CD4-positive, CD25-positive, alpha-beta regulatory T cell (primary cell): ENCODE data around the gene CEP57L1. TPM values are rescaled to one million over a fixed set of nuclear protein-coding genes. Genes with fewer than 3 reads are reported as not detected.

Experiments
- ATAC-seq, 2 donors: fragments of 150-1000 bp; cut with Tn5 transposase; one replicate each; pipeline ENCODE4 v1.10.0; 2021; ENCODE audit warnings: low read depth in 2 of 2, moderate number of reproducible peaks in 2 of 2, moderate library complexity in 1 of 2
- DNase-seq, 3 donors: peaks; one replicate each; pipeline versions ENCODE4 v3.0.0 to v3.0.0-alpha.2; 2012 to 2022; ENCODE audit warnings: mixed read lengths in 1 of 3
- H3K27ac ChIP-seq: one replicate; pipeline ENCODE4 v1.7.0; 2013; ENCODE audit warnings: mild to moderate bottlenecking, low read length; ENCODE audit not compliant: insufficient read depth, poor library complexity, severe bottlenecking
- H3K27me3 ChIP-seq: one replicate; pipeline ENCODE4 v1.7.0; 2013; ENCODE audit warnings: low read length; ENCODE audit not compliant: control insufficient read depth, insufficient read depth
- H3K36me3 ChIP-seq: one replicate; pipeline ENCODE4 v1.7.0; 2013; ENCODE audit warnings: mild to moderate bottlenecking, low read length, moderate library complexity; ENCODE audit not compliant: control insufficient read depth, insufficient read depth
- H3K4me1 ChIP-seq: 2 replicates; pipeline ENCODE4 v1.7.0; 2013; ENCODE audit warnings: mild to moderate bottlenecking, low read length; ENCODE audit not compliant: insufficient read depth, control insufficient read depth, poor library complexity, severe bottlenecking
- H3K4me3 ChIP-seq: one replicate; pipeline ENCODE4 v1.7.0; 2013; ENCODE audit warnings: low read depth, mild to moderate bottlenecking, low read length, moderate library complexity
- H3K9me3 ChIP-seq, 2 experiments: 1 replicate in 1 of 2; 2 replicates in 1 of 2; pipeline ENCODE4 v1.7.0; 2013; ENCODE audit warnings: low read length in 2 of 2, mild to moderate bottlenecking in 1 of 2, moderate library complexity in 1 of 2; ENCODE audit not compliant: control insufficient read depth in 2 of 2
- H3K27ac Mint-ChIP-seq, 3 donors: one replicate each; pipeline ENCODE4 v1.8.0; 2020 to 2022; ENCODE audit warnings: mild to moderate bottlenecking in 3 of 3, mixed read lengths in 3 of 3, moderate library complexity in 2 of 3
- H3K27me3 Mint-ChIP-seq: one replicate; pipeline ENCODE4 v1.8.0; 2022; ENCODE audit warnings: mild to moderate bottlenecking, mixed read lengths
- H3K36me3 Mint-ChIP-seq: one replicate; pipeline ENCODE4 v1.8.0; 2020; ENCODE audit warnings: mixed read lengths
- H3K4me1 Mint-ChIP-seq, 4 donors: one replicate each; pipeline ENCODE4 v1.8.0; 2020 to 2022; ENCODE audit warnings: mixed read lengths in 4 of 4, mild to moderate bottlenecking in 1 of 4
- H3K4me3 Mint-ChIP-seq, 4 donors: one replicate each; pipeline ENCODE4 v1.8.0; 2020 to 2022; ENCODE audit warnings: mild to moderate bottlenecking in 4 of 4, mixed read lengths in 4 of 4, moderate library complexity in 3 of 4
- H3K9me3 Mint-ChIP-seq, 7 donors: one replicate each; pipeline ENCODE4 v1.8.0; 2020 to 2022; ENCODE audit warnings: mixed read lengths in 7 of 7, mild to moderate bottlenecking in 3 of 7, moderate library complexity in 2 of 7
- polyA plus RNA-seq, 4 donors: library from polyadenylated mRNA; unstranded; fragments of 300-500 nt; fragmentation: Illumina TruSeq; gene quantifications; one replicate each; pipeline ENCODE4 v1.2.3, GENCODE V29; 2021
- total RNA-seq: library from RNA; stranded (reverse); gene quantifications from one replicate; pipeline ENCODE4 v1.2.3, GENCODE V29; 2022

The CEP57L1 gene
- total and polyA plus RNA-seq, 5 donors from 2014 or later = 6.6 to 12.4 (median 7.2) TPM

- Mint-ChIP-seq H3K9me3 (peaks cover 0 to 4% (median 2%) of the 10 kb centered on the region in 7 donors), H3K27ac (no peak overlapping the region), H3K4me1 (no peaks in the 10 kb centered on the region), H3K36me3 (no peaks in the 10 kb centered on the region), H3K27me3 (peaks cover 40% of the 10 kb centered on the region), H3K4me3 (no peak overlapping the region)
- Histone ChIP-seq H3K4me1 (no peaks in the 10 kb centered on the region), H3K27me3 (peaks cover 16% of the 10 kb centered on the region), H3K9me3 (no peaks in the 10 kb centered on the region), H3K36me3 (no peaks in the 10 kb centered on the region), H3K27ac (no peak overlapping the region), H3K4me3 (no peak overlapping the region)
- DNase-seq = no peak
- no peak for ATAC-seq
Measured at GRCh38 chr6:109178921-109179320, 83.6 kb downstream of the CEP57L1 start.

GRCh38 chr6:109179507-109179906 is 84.2 kb downstream of the CEP57L1 start:
- Mint-ChIP-seq H3K4me3 (no peak overlapping the region), H3K27ac (no peak overlapping the region), H3K4me1 (no peaks in the 10 kb centered on the region), H3K27me3 (peaks cover 35% of the 10 kb centered on the region), H3K36me3 (no peaks in the 10 kb centered on the region), H3K9me3 (peaks cover 0 to 4% (median 2%) of the 10 kb centered on the region in 7 donors)
- H3K36me3 ChIP-seq = no peaks in the 10 kb centered on the region
- no peaks in the 10 kb centered on the region for H3K4me1 ChIP-seq
- DNase-seq (no peak), ATAC-seq (no peak)
- no peak overlapping the region for H3K27ac ChIP-seq
- peaks cover 16% of the 10 kb centered on the region for H3K27me3 ChIP-seq
- H3K4me3 ChIP-seq = no peak overlapping the region
- H3K9me3 ChIP-seq = no peaks in the 10 kb centered on the region

DNA sequence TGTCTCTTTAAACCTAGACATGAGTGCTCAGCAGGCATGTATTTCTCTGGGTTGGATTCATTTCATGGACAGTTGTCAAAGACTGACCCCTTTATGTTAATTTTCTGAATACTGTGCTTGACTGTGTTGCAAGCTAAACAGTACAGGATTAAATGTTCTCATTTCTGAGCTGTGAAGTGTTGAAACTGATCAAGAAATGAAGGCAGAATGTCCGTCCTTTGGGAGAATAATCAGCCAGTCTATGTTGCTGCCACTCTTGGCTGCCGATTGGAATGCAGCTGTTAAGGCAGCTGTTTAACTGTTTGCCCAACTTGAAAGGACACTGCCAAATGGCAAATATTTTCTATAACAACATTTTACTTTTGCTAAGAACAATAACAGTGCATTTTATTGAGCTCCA is 87.3 kb downstream of the CEP57L1 start:
- H3K9me3 ChIP-seq = no peaks in the 10 kb centered on the region
- Mint-ChIP-seq H3K4me3 (no peak overlapping the region), H3K9me3 (peaks cover 0 to 3% (median 0%) of the 10 kb centered on the region in 7 donors), H3K27me3 (peaks cover 49% of the 10 kb centered on the region), H3K36me3 (no peaks in the 10 kb centered on the region), H3K27ac (no peak overlapping the region), H3K4me1 (no peaks in the 10 kb centered on the region)
- H3K27me3 ChIP-seq = peaks cover 30% of the 10 kb centered on the region
- H3K4me1 ChIP-seq = no peaks in the 10 kb centered on the region
- H3K4me3 ChIP-seq = no peak overlapping the region
- H3K27ac ChIP-seq = no peak overlapping the region
- ATAC-seq = no peak
- H3K36me3 ChIP-seq = no peaks in the 10 kb centered on the region
- no peak for DNase-seq

DNA sequence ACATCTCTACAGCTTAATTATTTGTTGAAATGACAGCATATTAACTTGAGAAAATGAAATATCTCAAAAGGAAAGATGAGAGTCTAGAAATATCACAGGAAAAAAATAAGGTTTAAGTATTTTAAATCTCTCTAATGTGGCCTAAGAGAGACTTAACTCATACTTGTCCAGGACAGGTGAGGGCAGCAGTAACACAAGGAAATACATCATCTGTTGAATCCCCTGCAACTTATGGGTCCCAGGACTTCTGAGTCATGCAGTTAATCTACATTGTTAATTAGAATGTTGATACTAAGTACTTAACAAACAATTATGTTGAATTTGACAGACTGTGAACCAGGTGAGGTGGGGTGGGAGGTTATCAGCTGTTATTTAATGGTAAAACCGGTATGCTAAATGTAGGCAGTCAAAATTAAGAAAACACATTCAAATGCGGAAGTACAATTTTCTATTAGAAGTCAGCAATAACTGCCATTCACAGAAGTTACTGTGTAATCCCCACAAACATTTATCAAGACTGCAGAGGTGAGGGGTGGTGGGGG is 87.9 kb downstream of the CEP57L1 start:
- DNase-seq (peak in 1 of 3 donors; percentile 9), ATAC-seq (no peak)
- Histone ChIP-seq H3K4me3 (no peak overlapping the region), H3K27ac (no peak overlapping the region), H3K4me1 (no peaks in the 10 kb centered on the region), H3K36me3 (no peaks in the 10 kb centered on the region), H3K9me3 (no peaks in the 10 kb centered on the region), H3K27me3 (peaks cover 30% of the 10 kb centered on the region)
- Mint-ChIP-seq H3K36me3 (no peaks in the 10 kb centered on the region), H3K27me3 (peaks cover 54% of the 10 kb centered on the region), H3K27ac (no peak overlapping the region), H3K4me3 (no peak overlapping the region), H3K9me3 (peaks cover 0 to 3% (median 0%) of the 10 kb centered on the region in 7 donors), H3K4me1 (no peaks in the 10 kb centered on the region)

- H3K4me3 ChIP-seq = no peak overlapping the region
- no peak overlapping the region for H3K27ac ChIP-seq
- H3K36me3 Mint-ChIP-seq = no peaks in the 10 kb centered on the region
- no peak overlapping the region for H3K4me3 Mint-ChIP-seq
- H3K4me1 Mint-ChIP-seq = no peaks in the 10 kb centered on the region
- peaks cover 54% of the 10 kb centered on the region for H3K27me3 Mint-ChIP-seq
- H3K27me3 ChIP-seq = peaks cover 25% of the 10 kb centered on the region
- no peak for ATAC-seq
- H3K27ac Mint-ChIP-seq = no peak overlapping the region
- no peak for DNase-seq
- H3K9me3 Mint-ChIP-seq = peaks cover 0 to 3% (median 0%) of the 10 kb centered on the region in 7 donors
- H3K36me3 ChIP-seq = no peaks in the 10 kb centered on the region
- no peaks in the 10 kb centered on the region for H3K4me1 ChIP-seq
- no peaks in the 10 kb centered on the region for H3K9me3 ChIP-seq
Measured at GRCh38 chr6:109184638-109185037, 89.3 kb downstream of the CEP57L1 start.

DNA sequence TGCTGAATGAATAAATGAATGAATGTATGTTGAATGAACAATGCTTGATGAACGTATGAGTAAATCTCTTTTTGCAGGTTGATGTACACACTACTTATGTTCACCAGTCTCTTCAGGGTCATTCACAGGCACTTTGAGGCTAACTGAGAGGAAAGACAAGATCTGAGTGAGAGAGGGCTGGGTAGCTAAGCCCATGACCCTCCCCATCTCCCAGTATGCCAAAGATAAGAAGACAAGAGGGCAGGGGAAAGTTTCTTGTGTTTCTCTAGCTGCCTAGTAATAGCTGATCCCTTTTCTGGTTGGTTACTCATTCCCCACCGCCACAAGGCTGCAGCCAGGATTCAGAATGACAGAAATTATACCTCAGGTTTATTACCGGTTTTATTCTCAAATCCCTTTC is 90.7 kb downstream of the CEP57L1 start:
- Histone ChIP-seq H3K36me3 (no peaks in the 10 kb centered on the region), H3K27me3 (peaks cover 25% of the 10 kb centered on the region), H3K9me3 (no peaks in the 10 kb centered on the region), H3K27ac (no peak overlapping the region), H3K4me1 (no peaks in the 10 kb centered on the region), H3K4me3 (no peak overlapping the region)
- Mint-ChIP-seq H3K27ac (no peak overlapping the region), H3K36me3 (no peaks in the 10 kb centered on the region), H3K4me1 (no peaks in the 10 kb centered on the region), H3K9me3 (peaks cover 0 to 8% (median 3%) of the 10 kb centered on the region in 7 donors), H3K4me3 (no peak overlapping the region), H3K27me3 (peaks cover 44% of the 10 kb centered on the region)
- no peak for DNase-seq
- no peak for ATAC-seq

- no peak overlapping the region for H3K27ac Mint-ChIP-seq
- no peaks in the 10 kb centered on the region for H3K4me1 ChIP-seq
- no peaks in the 10 kb centered on the region for H3K4me1 Mint-ChIP-seq
- peak overlapping the region in 1 of 4 donors; percentile 28 for H3K4me3 Mint-ChIP-seq
- ATAC-seq (peak; percentile 73 to 77), DNase-seq (peak; percentile 38 to 71 (median 59))
- peaks cover 2 to 6% of the 10 kb centered on the region in 2 experiments for H3K9me3 ChIP-seq
- H3K36me3 ChIP-seq = no peaks in the 10 kb centered on the region
- peaks cover 21% of the 10 kb centered on the region for H3K27me3 ChIP-seq
- H3K4me3 ChIP-seq = no peak overlapping the region
- peaks cover 0 to 13% (median 5%) of the 10 kb centered on the region in 7 donors for H3K9me3 Mint-ChIP-seq
- no peaks in the 10 kb centered on the region for H3K36me3 Mint-ChIP-seq
- peaks cover 42% of the 10 kb centered on the region for H3K27me3 Mint-ChIP-seq
- H3K27ac ChIP-seq = no peak overlapping the region
Measured at GRCh38 chr6:109187399-109188114, 92.2 kb downstream of the CEP57L1 start.

DNA sequence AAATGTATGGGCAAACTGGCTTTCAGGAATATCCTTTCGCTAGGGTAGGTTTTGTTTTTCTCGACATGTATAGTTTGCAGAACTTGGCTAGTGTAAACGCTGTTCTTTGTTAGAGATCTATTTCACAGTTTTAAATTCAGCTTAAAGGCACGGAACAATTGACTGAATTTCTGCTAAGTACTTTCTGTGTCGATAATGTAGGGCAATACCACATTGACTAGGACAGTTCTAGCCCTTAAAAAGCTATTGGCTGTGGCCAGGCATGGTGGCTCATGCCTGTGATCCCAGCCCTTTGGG is 92.8 kb downstream of the CEP57L1 start:
- Histone ChIP-seq H3K27me3 (peaks cover 20% of the 10 kb centered on the region), H3K4me1 (no peaks in the 10 kb centered on the region), H3K9me3 (peaks cover 2 to 9% of the 10 kb centered on the region in 2 experiments), H3K4me3 (no peak overlapping the region), H3K27ac (no peak overlapping the region), H3K36me3 (no peaks in the 10 kb centered on the region)
- no peak for ATAC-seq
- DNase-seq = no peak
- Mint-ChIP-seq H3K27me3 (peaks cover 38% of the 10 kb centered on the region), H3K9me3 (peaks cover 0 to 16% (median 7%) of the 10 kb centered on the region in 7 donors), H3K36me3 (no peaks in the 10 kb centered on the region), H3K4me3 (no peak overlapping the region), H3K27ac (no peak overlapping the region), H3K4me1 (no peaks in the 10 kb centered on the region)
